Hematopoietic multipotent progenitor cell treated with erythropoietin and hydrocortisone succinate and interleukin-3 and kit ligand, for 6 days (in vitro differentiated cells): ENCODE results near the gene SMARCD3.

ENCODE experiments used
- DNase-seq: peaks from one replicate; pipeline ENCODE4 v3.0.0-alpha.2; 2015

The SMARCD3 gene

DNA sequence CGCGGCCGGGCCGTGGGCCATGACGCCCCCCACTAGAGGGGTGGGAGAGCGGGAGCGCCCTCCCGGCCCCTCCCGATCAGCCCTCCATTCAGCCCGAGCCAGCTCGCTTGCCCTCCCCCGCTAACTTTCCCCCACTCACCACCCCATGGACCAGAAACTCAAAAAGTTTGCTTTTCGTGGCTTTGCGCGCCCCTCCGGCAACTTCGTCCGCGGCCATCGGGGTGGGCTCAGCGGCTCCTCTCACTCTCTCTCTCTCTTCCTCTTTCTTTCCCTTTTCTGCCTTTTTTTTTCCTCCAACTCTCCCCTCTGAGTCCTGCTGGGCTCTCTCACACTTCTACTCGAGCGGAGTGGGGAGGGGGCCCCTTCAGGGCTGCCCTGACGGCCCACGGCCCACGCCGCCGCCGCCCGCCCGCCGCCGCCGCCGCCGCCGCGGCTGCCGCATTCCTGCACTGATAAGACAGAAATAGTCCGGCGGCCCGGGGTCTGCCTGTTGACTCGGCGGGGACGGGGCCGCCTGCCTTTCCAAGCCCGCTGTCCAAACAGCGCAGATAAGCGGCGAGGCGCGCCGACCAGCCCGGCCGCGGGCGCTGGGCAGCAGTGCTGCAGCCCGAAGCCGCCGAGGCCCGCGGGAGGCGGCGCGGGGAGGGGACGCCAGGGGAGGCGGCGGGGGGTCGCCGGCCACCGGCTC, at the start of gene SMARCD3:
Gene SMARCD3 (minus strand): TSS at position 349 of the 688 bp plus-strand sequence. CDS start 132 bp downstream, at position 217.
- peak; percentile 53 for DNase-seq

- DNase-seq, result no peak
Observed at GRCh38 chr7:151296202-151296992, 47.9 kb upstream of the SMARCD3 start.

GRCh38 chr7:151292850-151293249, 44.4 kb upstream of the SMARCD3 start:
- no peak for DNase-seq

DNA sequence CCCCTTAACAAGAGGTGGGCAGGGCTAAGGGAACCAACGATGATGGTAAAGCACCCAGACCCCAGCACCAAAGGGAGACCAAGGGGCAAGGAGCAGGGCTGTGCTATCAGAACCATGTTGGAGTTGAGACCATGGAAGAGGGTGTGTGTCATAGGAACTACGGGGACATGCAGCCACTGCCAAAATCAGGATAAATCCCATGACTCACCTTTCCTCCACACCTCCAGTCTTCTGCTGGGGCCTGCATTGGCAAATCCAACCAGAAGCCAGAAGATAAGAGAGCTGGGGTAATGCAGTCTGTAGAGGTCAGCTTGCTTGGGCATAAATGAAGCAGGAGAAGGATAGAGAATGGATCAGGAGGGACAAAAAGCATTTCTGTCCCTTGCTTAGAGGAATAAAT, 42.7 kb upstream of the SMARCD3 start:
- no peak for DNase-seq

GRCh38 chr7:151290355-151290760, 41.9 kb upstream of the SMARCD3 start:
- DNase-seq, result no peak

DNA sequence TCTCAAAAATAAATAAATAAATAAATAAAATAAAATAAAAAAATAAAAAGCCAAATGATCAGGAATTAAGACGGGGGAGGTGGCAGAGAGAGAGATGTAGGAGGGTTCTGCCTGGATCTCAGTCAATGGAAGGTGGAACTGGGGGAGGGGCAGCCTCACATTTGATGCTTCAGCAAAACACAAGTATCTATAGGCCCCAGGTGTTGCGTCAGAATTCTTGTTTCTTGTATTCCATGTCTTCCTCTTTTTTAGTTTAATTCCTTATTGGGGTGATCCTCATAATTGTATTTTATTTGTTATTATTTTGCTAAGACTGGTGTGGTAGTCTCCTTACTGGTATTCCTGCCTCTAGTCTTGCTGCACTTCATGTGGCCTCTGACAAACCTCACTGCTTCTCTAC, 41.4 kb upstream of the SMARCD3 start:
- no peak for DNase-seq

DNA sequence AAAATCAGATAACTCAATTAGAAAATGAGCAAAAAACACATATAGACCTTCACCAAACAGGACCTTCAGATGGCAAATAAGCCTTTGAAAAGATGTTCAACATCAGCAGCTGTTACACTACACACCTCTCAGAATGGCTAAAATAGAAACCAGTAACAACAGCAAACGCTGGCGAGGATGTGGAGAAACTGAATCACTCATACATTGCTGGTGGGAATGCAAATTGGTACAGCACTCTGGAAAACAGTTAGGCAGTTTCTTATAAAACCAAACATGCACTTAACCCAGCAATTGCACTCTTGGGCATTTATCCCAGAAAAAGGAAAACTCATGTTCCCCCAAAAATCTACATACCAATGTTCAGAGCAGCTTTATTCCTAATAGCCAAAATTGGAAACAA, 37.7 kb upstream of the SMARCD3 start:
- no peak for DNase-seq

DNA sequence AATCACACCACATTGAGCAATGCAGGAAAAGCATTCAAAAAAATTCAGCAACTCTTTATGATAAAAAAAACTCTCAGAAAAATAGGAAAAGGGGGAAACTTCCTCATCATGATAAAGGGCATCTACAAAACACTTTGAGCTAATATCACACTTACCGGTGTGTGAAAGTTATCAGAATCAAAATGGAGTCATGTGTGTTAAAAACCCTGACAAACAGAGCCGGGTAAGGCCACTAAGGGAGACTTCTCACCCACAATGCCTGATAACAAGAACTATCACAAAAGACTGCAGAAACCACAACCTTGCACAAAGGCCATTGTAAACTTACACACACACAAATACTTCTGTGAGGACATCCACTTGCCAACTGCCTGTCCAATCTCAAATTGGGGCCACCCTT, 34.8 kb upstream of the SMARCD3 start:
- DNase-seq, result no peak

DNA sequence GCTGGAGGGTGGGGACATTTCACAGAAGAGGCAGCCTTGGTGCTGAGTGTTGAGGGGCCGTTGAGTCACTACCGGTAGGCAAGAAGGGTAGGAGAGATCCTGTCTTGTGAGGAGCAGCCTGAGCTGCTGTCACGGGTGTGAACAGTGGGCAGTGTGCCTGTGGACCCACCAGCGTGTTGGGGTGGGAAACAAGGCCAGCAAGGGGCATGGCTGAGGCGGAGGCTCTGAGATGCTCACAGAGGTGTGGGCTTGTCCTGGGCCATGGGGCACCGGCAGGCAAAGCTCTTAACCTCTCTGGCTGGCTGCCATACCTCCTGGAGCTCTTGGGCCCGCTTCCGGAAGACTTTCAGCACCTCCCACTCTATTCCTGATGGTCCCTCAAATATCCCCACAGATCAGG, 33.6 kb upstream of the SMARCD3 start:
- no peak for DNase-seq

- DNase-seq, result no peak
Observed at GRCh38 chr7:151281686-151282085, 33.2 kb upstream of the SMARCD3 start.

DNA sequence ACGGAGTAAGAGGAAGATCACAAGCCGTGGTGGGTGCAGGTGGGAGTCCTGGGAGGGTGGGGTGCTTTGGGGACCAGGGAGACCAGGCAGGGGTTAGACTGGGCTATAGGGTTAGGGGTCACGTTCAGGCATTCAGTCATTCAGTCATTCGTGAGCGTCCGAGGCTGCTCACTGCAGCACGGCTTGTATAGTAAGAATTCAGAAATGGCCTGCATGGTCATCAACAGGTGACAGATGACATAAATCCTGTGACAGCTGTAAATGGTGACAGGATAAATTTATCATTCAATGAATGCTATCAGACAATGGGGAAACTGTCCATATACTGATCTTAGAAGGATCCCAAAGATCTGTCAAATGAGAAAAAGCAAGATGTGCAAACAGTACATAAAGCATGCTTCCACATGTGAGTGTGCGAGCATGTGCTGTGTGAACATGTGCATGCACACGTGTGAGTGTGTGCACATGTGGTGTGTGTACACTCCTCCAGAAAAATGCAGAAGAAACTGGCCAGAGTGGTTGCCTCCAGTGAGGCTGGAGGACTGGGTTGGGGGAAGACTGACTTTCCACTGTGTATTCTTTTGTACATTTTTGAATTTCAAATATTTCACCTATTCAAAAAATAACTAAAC, 32.0 kb upstream of the SMARCD3 start:
- no peak for DNase-seq

- no peak for DNase-seq
Observed at GRCh38 chr7:151279868-151280267, 31.4 kb upstream of the SMARCD3 start.

DNA sequence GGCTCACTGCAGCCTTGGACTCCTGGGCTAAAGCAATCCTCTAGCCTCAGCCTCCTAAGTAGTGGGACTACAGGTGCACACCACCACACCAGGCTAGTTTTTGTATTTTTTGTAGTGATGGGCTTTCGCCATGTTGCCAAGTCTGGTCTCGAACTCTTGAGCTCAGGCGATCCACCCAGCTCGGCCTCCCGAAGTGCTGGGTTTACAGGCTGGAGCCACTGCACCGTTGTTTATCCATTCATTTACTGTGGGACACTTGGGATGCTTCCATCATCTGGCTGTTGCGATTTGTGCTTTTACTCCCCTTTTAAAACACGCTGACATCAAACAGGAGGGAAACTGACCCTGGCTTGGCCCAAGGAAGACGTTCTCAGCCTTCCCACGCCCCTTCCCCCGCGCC, 30.5 kb upstream of the SMARCD3 start:
- no peak for DNase-seq

- no peak for DNase-seq
Observed at GRCh38 chr7:151277631-151278030, 29.1 kb upstream of the SMARCD3 start.

DNA sequence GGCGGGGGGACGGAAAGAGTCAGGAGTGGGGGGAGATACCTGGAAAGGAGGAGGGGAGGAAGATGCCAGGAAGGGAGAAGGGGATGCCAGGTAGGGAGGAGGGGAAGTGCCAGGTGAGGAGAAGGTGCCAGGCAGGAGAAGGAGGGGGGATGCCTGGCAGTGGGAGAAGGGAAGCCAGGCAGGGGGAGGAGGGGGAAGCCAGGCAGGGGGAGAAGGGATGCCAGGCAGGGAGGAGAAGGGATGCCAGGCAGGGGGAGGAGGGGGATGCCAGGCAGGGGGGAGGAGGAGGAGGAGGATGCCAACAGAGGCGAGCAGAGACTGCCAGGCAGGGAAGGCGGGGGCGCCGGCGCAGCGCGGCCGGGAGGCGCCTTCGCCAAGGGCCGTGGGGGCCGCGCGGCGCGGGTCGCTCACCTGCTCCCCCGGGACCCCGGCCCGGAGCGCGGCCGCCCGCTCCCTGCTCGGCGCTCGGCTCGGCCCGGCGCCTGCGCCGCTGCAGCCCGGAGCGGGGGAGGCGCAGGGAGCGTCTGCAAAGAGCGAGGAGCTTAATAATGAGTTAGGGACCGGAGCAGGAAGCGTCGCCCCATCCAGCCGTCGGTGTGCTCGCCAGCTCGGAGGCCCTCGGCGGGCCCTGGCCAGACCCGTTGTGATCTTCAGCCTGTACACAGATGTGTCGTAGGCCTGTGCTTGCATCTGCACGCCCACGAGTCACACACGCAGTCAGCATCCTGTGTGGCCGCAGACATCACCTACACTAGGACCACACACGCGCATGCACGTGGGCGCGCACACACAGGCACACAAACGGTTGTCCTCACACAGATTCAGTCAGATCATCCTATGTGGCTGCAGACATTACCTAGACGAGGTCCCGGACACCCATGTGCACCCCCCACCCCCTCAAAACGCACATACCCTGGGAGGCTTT, 28.4 kb upstream of the SMARCD3 start:
- peak; percentile 73 for DNase-seq

GRCh38 chr7:151275813-151276577, 27.5 kb upstream of the SMARCD3 start:
- DNase-seq, result no peak

DNA sequence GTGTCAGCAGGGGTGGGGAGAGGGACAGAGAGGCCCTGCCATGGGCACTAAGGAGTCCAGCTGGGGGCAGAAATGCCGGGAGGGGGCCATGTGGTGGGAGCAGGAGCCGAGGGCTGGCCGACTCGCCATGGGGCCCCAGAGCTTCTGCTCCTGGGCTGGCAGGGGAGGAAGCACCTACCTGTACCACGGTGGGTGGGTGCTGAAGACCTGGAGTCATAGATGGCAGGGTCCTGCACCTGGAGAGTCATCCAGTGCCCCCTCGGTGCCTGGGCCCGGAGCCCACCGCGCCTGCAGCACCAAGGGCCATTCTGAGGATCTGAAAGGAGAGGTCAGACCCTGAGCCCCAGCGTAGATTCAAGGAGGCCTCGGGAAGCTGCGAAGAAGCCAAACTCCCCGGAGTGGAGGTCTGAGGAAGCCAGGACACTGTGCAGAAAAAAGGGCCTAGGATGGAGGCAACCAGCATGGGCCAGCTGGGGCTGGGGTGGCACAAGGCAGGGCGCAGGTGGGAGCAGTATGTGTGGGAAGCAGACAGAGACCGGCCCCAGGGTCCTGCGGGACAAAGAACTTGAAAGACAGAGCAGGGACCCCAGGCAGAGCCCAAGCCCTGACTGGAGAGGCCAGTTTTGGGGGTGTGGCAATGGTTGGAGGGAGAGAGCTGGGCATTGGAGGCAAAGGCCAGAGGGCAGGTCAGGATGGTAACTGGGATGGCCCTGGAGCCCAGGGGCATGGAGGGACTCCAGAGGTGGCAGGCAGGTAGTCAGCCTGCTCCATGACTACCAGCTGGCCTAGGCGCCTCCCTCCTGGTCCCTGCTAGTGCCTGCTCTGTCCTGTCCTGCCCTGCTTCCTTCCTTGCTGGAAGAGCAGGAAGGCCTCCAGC, 26.7 kb upstream of the SMARCD3 start:
- DNase-seq, result no peak

DNA sequence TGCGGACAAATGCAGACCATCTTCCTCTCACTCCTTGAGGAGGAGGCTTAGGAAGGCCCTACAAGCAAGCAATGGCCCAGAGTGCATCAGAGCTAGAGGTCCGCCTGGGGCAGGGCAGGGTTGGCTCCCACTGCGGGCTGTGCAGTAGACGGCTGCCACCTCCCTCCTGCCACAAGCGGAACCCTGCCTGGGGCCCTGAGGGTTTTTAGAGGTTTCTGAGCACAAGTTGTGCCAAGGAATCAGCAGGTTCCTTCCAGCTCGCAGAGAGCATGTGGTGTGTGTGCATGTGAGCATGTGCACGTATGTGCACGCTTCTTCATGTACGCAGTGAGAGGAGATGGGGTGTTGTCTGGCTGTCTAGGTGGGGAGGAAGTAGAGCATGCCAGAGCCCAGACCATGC, 25.9 kb upstream of the SMARCD3 start:
- peak; percentile 26 for DNase-seq

- no peak for DNase-seq
Observed at GRCh38 chr7:151273651-151274390, 25.3 kb upstream of the SMARCD3 start.

DNA sequence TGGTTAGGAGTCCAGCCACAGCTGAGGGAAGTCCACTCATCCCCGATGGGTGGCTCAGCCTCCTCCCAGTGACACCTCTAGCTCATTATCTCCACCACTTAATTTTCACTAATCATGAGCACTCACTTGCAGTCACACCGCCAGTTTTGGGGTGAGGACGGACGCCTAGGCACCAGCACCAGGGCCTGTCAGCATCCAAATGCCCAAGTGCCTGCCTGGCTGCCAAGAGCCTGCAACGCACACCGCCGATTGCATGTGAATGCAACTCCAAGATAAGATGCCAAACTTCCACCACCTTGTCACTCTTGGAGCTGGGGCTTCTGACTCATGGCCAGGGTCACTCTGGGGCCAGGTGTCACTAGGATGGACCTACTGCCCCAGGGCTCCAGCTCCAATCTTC, 24.4 kb upstream of the SMARCD3 start:
- peak; percentile 27 for DNase-seq
